Stomach (tissue), 4 donors: ENCODE measurements around the gene AGL.
"Not testable (repeated sequence)": the region's sequence is repeated elsewhere in the genome, so short reads cannot be mapped to it uniquely, and the experiment has no call there.

Experiments used
- CTCF ChIP-seq, 7 experiments: fragments of 450-650 bp in 4 of 7; fragments of 200-600 bp in 3 of 7; sonication (generic) in 3 of 7; IDR thresholded peaks; one replicate each; pipeline ENCODE4 v1.5.1; 2016 to 2019; ENCODE audit warnings: antibody characterized with exemption in 7 of 7, control low read depth in 2 of 7, mild to moderate bottlenecking in 1 of 7
- EP300 ChIP-seq: sonication (generic); formaldehyde crosslinking; IDR thresholded peaks from one replicate; pipeline ENCODE4 v1.6.1; 2017; ENCODE audit warnings: antibody characterized with exemption
- POLR2A ChIP-seq, 4 donors: fragments of 450-650 bp; IDR thresholded peaks; one replicate each; pipeline ENCODE4 v1.6.1; 2016; ENCODE audit warnings: antibody characterized with exemption in 4 of 4, control low read depth in 2 of 4, mild to moderate bottlenecking in 1 of 4, moderate library complexity in 1 of 4
- POLR2AphosphoS5 ChIP-seq, 3 donors: sonication (generic); formaldehyde crosslinking; IDR thresholded peaks; one replicate each; pipeline ENCODE4 v1.6.1; 2016; ENCODE audit warnings: antibody characterized with exemption in 3 of 3

- TF ChIP-seq POLR2A (IDR thresholded peaks at IDR 0.05); CTCF (IDR thresholded peaks at IDR 0.05); EP300; POLR2AphosphoS5 (IDR thresholded peaks at IDR 0.05): not testable (repeated sequence)
Observed at GRCh38 chr1:99845201-99845600, 5.0 kb upstream of the AGL start.
